Fibroblast of villous mesenchyme (primary cell): ENCODE measurements around the gene SIX5. TPM values are rescaled to one million over a fixed set of nuclear protein-coding genes. Genes with fewer than 3 reads are reported as not detected.
A peak's percentile ranks its signal among the peaks of the same experiment; 100 is the strongest.

ENCODE experiments used
- DNase-seq: peaks from one replicate; pipeline ENCODE4 v3.0.0-alpha.2; 2010; ENCODE audit warnings: low read depth
- H3K4me3 ChIP-seq: 2 replicates; pipeline ENCODE4 v1.5.1; 2011; ENCODE audit warnings: low read depth, mild to moderate bottlenecking, low read length
- total RNA-seq: library from RNA; depleted of rRNA; stranded (reverse); fragments of >200 nt; gene quantifications from 2 replicates; pipeline ENCODE4 v1.2.3, GENCODE V29; 2012
- TF ChIP-seq, protein P1 (sequence below): IDR thresholded peaks from 2 replicates; pipeline ENCODE4 v1.5.1; 2012; ENCODE audit warnings: low read depth, mild to moderate bottlenecking, low read length; ENCODE audit not compliant: insufficient read depth

Gene SIX5
- 8.4 and 8.6 TPM in 2 replicates for total RNA-seq

- DNase-seq = peak; percentile 99
- TF ChIP-seq, protein P1, sequence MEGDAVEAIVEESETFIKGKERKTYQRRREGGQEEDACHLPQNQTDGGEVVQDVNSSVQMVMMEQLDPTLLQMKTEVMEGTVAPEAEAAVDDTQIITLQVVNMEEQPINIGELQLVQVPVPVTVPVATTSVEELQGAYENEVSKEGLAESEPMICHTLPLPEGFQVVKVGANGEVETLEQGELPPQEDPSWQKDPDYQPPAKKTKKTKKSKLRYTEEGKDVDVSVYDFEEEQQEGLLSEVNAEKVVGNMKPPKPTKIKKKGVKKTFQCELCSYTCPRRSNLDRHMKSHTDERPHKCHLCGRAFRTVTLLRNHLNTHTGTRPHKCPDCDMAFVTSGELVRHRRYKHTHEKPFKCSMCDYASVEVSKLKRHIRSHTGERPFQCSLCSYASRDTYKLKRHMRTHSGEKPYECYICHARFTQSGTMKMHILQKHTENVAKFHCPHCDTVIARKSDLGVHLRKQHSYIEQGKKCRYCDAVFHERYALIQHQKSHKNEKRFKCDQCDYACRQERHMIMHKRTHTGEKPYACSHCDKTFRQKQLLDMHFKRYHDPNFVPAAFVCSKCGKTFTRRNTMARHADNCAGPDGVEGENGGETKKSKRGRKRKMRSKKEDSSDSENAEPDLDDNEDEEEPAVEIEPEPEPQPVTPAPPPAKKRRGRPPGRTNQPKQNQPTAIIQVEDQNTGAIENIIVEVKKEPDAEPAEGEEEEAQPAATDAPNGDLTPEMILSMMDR = no peak
- peak within 1 kb of the TSS; percentile 73 for H3K4me3 ChIP-seq
Measured at GRCh38 chr19:45768984-45769782, at the start of gene SIX5. SIX5 (minus strand) TSS chr19:45769252; CDS start chr19:45768844, 408 bp downstream.

DNA sequence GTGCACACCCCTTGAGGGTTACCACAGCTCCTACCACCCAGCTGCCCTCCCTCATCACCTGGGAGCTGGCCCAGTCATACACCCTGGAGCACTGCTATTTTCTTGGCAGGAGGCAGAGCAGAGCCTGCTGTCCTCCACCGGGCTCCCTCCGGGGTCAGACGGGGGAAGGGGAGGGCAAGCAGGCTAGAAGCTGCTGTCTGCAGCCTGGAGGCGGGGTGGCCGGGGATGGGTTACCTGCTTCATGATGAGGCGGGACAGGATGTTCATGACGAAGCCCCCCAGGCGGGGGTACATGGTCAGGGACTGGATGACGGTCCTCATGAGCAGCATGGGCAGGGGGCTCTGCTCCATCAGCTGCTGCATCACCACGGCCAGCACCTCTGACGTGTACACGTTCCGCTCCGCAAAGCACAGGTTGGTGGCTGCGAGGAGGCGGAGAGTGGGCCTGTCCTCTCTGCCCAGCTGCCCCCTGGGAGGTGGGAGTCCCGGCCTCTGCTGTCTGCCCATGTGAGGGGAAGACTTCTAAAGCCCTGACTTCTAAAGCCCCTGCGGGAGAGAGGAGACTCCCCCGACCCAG, 48.8 kb upstream of the SIX5 start:
- no peak overlapping the region for H3K4me3 ChIP-seq
- no peak for DNase-seq
- TF ChIP-seq, protein P1 = no peak

DNA sequence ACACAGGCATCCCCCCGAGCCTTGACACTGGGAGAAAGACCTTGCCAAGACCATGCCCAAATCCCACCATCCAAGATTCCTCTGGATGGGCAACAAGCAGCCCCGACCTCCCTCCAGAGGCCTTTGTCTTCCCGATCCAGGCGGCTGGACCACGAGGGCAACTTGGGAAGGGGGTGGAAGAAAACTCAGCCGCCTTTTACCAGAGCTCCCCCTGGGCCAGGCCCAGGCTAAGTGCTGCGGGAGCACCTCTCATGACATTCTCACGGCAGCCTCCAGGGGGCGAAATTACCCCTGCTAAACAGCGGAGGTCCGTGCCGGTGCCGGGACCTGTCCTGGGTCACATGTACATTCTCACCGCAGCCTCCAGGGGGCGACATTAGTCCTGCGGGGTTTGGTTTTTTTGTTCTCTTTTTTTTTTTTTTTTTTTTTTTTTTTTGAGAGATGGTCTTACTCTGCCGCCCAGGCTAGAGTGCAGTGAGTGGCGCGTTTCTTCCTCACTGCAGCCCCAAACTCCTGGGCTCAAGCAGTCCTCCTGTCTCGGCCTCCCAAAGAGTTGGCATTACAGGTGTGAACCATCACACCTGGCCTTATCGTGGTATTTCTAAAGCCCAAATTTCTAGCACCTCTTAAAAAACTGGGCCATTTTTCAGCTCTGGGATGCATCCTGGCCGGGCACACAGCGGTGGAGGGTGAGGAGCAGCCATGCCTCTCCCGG, 48.1 kb upstream of the SIX5 start:
- TF ChIP-seq, protein P1 = peak; percentile 99
- peak; percentile 94 for DNase-seq
- no peak overlapping the region for H3K4me3 ChIP-seq

GRCh38 chr19:45816236-45817009, 47.4 kb upstream of the SIX5 start:
- no peak for DNase-seq
- TF ChIP-seq, protein P1 = no peak
- H3K4me3 ChIP-seq = no peak overlapping the region

DNA sequence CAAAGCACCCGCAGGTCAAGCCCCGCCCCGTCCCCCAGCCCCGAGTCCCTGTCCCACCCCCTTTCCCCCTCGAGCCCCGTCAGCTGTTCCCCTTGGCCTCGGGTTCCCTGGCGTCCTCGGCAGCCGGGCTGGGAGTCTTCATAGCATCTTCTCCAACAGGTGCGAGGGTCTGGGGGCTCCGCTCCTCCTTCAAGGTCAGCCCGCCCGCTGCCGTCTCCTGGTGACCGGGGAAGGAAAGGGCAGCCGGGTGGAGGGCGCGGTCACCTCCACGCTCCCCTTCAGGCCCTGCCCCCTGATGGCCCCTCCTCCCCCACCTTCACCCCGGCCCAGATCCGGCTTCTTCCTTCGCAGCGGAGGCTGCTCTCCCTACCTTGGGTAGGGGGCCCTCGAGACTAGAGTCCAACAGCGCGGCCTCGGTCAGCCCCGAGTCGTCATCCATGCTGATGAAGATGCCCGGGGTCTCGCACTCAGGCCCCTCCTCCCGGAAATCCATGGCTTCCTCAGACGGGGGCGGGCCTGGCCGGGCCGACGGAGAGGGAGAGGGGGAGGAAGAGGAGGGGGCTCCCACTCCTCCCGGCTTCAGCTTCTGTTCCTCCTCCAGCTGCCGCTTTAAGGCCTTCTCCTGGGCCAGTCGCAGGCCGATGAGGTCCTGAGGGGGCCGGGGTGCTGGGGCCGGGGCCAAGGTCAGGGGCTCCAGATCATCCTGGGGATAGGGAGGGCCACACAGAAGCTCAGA, 46.6 kb upstream of the SIX5 start:
- TF ChIP-seq, protein P1 = no peak
- no peak overlapping the region for H3K4me3 ChIP-seq
- no peak for DNase-seq
